Natural killer cell (primary cell): Measurements from ENCODE around the gene SPRTN. TPM values are rescaled to one million over a fixed set of nuclear protein-coding genes. Genes with fewer than 3 reads are reported as not detected.

Source experiments
- ATAC-seq, 3 donors: fragments of 150-1000 bp in 2 of 3; fragments of 200-7000 bp in 1 of 3; cut with Tn5 transposase; 1 replicate in 1 of 3; 2 replicates in 2 of 3; pipeline ENCODE4 v1.10.0; 2021; ENCODE audit warnings: mild to moderate bottlenecking in 2 of 3, moderate library complexity in 2 of 3
- DNase-seq, 2 donors: peaks; one replicate each; pipeline versions ENCODE4 v3.0.0 to v3.0.0-alpha.2; 2013 to 2021; ENCODE audit warnings: mixed read lengths in 1 of 2
- H3K27ac ChIP-seq: one replicate; pipeline ENCODE4 v1.5.1; 2013; ENCODE audit warnings: mild to moderate bottlenecking, low read length
- H3K27me3 ChIP-seq: one replicate; pipeline ENCODE4 v1.6.1; 2013; ENCODE audit warnings: low read length; ENCODE audit not compliant: control insufficient read depth, insufficient read depth
- H3K36me3 ChIP-seq: one replicate; pipeline ENCODE4 v1.6.1; 2013; ENCODE audit warnings: low read length; ENCODE audit not compliant: control insufficient read depth, insufficient read depth
- H3K4me1 ChIP-seq: one replicate; pipeline ENCODE4 v1.6.1; 2013; ENCODE audit warnings: low read length; ENCODE audit not compliant: control insufficient read depth, insufficient read depth
- H3K4me3 ChIP-seq: one replicate; pipeline ENCODE4 v1.5.1; 2013; ENCODE audit warnings: low read length
- H3K9me3 ChIP-seq: one replicate; pipeline ENCODE4 v1.6.1; 2013; ENCODE audit warnings: low read length; ENCODE audit not compliant: control insufficient read depth, insufficient read depth
- H3K27ac Mint-ChIP-seq, 2 donors: one replicate each; pipeline ENCODE4 v1.8.0; 2022; ENCODE audit warnings: mild to moderate bottlenecking in 2 of 2, mixed read lengths in 2 of 2, moderate library complexity in 1 of 2
- H3K27me3 Mint-ChIP-seq, 2 donors: one replicate each; pipeline ENCODE4 v1.8.0; 2022; ENCODE audit warnings: low read depth in 2 of 2, mixed read lengths in 2 of 2
- H3K36me3 Mint-ChIP-seq: one replicate; pipeline ENCODE4 v1.8.0; 2022; ENCODE audit warnings: mixed read lengths
- H3K4me1 Mint-ChIP-seq, 2 donors: one replicate each; pipeline ENCODE4 v1.8.0; 2022; ENCODE audit warnings: mixed read lengths in 2 of 2
- H3K4me3 Mint-ChIP-seq: one replicate; pipeline ENCODE4 v1.8.0; 2022; ENCODE audit warnings: mild to moderate bottlenecking, moderate library complexity, mixed read lengths
- H3K9me3 Mint-ChIP-seq, 2 donors: one replicate each; pipeline ENCODE4 v1.8.0; 2022; ENCODE audit warnings: mixed read lengths in 2 of 2
- WGBS: methylation state at CpG from one replicate; pipeline ENCODE4 v1.1.7; 2013; ENCODE audit warnings: missing lambda C conversion rate; ENCODE audit not compliant: insufficient coverage; 5-methylcytosine and 5-hydroxymethylcytosine counted together
- intact Hi-C: fragments of 100-400 bp; cut with micrococcal nuclease; formaldehyde crosslinking; loops from one replicate; pipeline ENCODE4 v1.14.2; 2022
- total RNA-seq, 4 donors: library from RNA; stranded (reverse); fragments of 120-200 nt in 1 of 4; gene quantifications; one replicate each; pipeline versions ENCODE4 v1.2.3 to v1.2.4, GENCODE V29; 2013 to 2022
- TF ChIP-seq, protein P1 (sequence below): fragments of 200-600 bp; IDR thresholded peaks from one replicate; pipeline ENCODE4 v1.8.0; 2022; ENCODE audit warnings: antibody characterized with exemption

The SPRTN gene
- total RNA-seq, 3 donors from 2014 or later (not counting 1 experiment from before 2014, with no cell fraction given) = 31.1 to 42.6 (median 36.6) TPM

- no peaks in the 10 kb centered on the region for H3K4me1 ChIP-seq
- peaks cover 14% of the 10 kb centered on the region for H3K36me3 ChIP-seq
- TF ChIP-seq, protein P1, sequence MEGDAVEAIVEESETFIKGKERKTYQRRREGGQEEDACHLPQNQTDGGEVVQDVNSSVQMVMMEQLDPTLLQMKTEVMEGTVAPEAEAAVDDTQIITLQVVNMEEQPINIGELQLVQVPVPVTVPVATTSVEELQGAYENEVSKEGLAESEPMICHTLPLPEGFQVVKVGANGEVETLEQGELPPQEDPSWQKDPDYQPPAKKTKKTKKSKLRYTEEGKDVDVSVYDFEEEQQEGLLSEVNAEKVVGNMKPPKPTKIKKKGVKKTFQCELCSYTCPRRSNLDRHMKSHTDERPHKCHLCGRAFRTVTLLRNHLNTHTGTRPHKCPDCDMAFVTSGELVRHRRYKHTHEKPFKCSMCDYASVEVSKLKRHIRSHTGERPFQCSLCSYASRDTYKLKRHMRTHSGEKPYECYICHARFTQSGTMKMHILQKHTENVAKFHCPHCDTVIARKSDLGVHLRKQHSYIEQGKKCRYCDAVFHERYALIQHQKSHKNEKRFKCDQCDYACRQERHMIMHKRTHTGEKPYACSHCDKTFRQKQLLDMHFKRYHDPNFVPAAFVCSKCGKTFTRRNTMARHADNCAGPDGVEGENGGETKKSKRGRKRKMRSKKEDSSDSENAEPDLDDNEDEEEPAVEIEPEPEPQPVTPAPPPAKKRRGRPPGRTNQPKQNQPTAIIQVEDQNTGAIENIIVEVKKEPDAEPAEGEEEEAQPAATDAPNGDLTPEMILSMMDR = no peak
- Mint-ChIP-seq H3K9me3 (no peaks in the 10 kb centered on the region), H3K4me3 (no peak overlapping the region), H3K27me3 (no peaks in the 10 kb centered on the region), H3K27ac (no peak overlapping the region), H3K36me3 (no peaks in the 10 kb centered on the region), H3K4me1 (peaks cover 6 to 13% of the 10 kb centered on the region in 2 donors)
- no peak overlapping the region for H3K27ac ChIP-seq
- DNase-seq = no peak
- H3K27me3 ChIP-seq = no peaks in the 10 kb centered on the region
- intact Hi-C loops = no loop called here
- no peak for ATAC-seq
- H3K4me3 ChIP-seq = no peak overlapping the region
- H3K9me3 ChIP-seq = no peaks in the 10 kb centered on the region
- WGBS = 100% methylated on average over 1 of the region's 1 CpG
These were observed 24.2 kb downstream of the SPRTN start for GRCh38 chr1:231362325-231362724.

- ATAC-seq (no peak), DNase-seq (no peak)
- no peak overlapping the region for H3K27ac ChIP-seq
- H3K4me1 ChIP-seq = no peaks in the 10 kb centered on the region
- H3K4me3 Mint-ChIP-seq = no peak overlapping the region
- intact Hi-C loops = no loop called here
- WGBS = no CpG with 5 or more reads among the region's 1 CpG
- TF ChIP-seq, protein P1 = no peak
- H3K27me3 Mint-ChIP-seq = no peaks in the 10 kb centered on the region
- no peaks in the 10 kb centered on the region for H3K36me3 Mint-ChIP-seq
- peaks cover 16% of the 10 kb centered on the region for H3K36me3 ChIP-seq
- no peaks in the 10 kb centered on the region for H3K9me3 Mint-ChIP-seq
- H3K27ac Mint-ChIP-seq = no peak overlapping the region
- no peak overlapping the region for H3K4me3 ChIP-seq
- peaks cover 0 to 6% of the 10 kb centered on the region in 2 donors for H3K4me1 Mint-ChIP-seq
- H3K27me3 ChIP-seq = no peaks in the 10 kb centered on the region
- no peaks in the 10 kb centered on the region for H3K9me3 ChIP-seq
These were observed 25.5 kb downstream of the SPRTN start for GRCh38 chr1:231363624-231364023.

DNA sequence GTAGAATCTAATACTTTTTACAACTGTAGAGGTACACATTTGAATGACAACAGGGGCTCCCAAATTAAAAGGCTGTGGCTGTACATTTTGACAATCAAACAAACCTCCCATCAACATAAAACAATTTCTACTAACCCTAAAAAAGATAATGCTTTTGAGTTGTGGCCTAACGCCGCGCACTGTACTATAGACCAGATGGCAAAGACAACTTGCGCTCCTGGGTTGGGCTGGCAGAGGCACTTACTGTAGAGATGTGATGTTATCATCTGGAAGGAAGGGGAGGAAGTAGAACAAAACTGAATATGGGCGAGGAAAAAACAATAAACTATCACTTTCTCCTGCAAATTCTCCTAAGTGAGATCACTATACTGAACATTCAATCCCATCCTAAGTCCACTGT lies 26.1 kb downstream of the SPRTN start:
- DNase-seq (no peak), ATAC-seq (no peak)
- WGBS = 100% methylated on average over 4 of the region's 5 CpGs
- Mint-ChIP-seq H3K27ac (no peak overlapping the region), H3K36me3 (no peaks in the 10 kb centered on the region), H3K9me3 (no peaks in the 10 kb centered on the region), H3K4me3 (no peak overlapping the region), H3K27me3 (no peaks in the 10 kb centered on the region), H3K4me1 (peaks cover 0 to 6% of the 10 kb centered on the region in 2 donors)
- Histone ChIP-seq H3K27ac (no peak overlapping the region), H3K4me3 (no peak overlapping the region), H3K4me1 (no peaks in the 10 kb centered on the region), H3K9me3 (no peaks in the 10 kb centered on the region), H3K27me3 (no peaks in the 10 kb centered on the region), H3K36me3 (peaks cover 18% of the 10 kb centered on the region)
- TF ChIP-seq, protein P1 = no peak
- intact Hi-C loops = no loop called here

- Histone ChIP-seq H3K36me3 (peaks cover 19% of the 10 kb centered on the region), H3K27me3 (no peaks in the 10 kb centered on the region), H3K4me3 (no peak overlapping the region), H3K4me1 (no peaks in the 10 kb centered on the region), H3K27ac (no peak overlapping the region), H3K9me3 (no peaks in the 10 kb centered on the region)
- Mint-ChIP-seq H3K27me3 (no peaks in the 10 kb centered on the region), H3K36me3 (no peaks in the 10 kb centered on the region), H3K4me3 (no peak overlapping the region), H3K27ac (no peak overlapping the region), H3K4me1 (peaks cover 4% of the 10 kb centered on the region in 2 donors), H3K9me3 (no peaks in the 10 kb centered on the region)
- no peak for ATAC-seq
- intact Hi-C loops = no loop called here
- TF ChIP-seq, protein P1 = no peak
- WGBS = 91% methylated on average over 3 of the region's 3 CpGs
- no peak for DNase-seq
These were observed 31.2 kb downstream of the SPRTN start for GRCh38 chr1:231369282-231369681.
